GM19463 (cell line): ENCODE results near the gene MYH6.

Experiments
- ATAC-seq: cut with Tn5 transposase; IDR thresholded peaks from one replicate; pipeline ENCODE4 v1.9.1; 2021; ENCODE audit warnings: mild to moderate bottlenecking, moderate library complexity; ENCODE audit not compliant: unreplicated experiment

The MYH6 gene

DNA sequence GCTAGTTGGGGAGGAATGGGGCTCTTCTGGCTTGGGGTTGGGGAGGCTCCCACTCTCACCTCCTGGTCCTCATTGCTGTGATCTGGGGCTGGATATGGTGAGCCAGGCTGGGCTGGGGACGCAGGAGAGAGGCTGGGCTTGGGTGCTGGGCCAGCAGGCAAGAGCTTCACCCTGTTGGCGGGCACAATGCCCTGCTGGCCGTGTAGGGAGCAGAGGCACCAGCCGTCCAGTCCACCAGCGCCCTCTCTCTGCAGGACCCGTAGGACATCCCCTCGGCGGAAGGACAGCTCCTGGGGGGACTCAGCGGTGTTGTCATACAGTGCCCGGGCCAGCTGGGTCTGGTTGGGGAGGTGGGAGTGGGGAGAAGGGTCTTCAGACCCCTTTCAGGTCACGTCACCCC, 47.6 kb downstream of the MYH6 start:
- ATAC-seq, result no peak

DNA sequence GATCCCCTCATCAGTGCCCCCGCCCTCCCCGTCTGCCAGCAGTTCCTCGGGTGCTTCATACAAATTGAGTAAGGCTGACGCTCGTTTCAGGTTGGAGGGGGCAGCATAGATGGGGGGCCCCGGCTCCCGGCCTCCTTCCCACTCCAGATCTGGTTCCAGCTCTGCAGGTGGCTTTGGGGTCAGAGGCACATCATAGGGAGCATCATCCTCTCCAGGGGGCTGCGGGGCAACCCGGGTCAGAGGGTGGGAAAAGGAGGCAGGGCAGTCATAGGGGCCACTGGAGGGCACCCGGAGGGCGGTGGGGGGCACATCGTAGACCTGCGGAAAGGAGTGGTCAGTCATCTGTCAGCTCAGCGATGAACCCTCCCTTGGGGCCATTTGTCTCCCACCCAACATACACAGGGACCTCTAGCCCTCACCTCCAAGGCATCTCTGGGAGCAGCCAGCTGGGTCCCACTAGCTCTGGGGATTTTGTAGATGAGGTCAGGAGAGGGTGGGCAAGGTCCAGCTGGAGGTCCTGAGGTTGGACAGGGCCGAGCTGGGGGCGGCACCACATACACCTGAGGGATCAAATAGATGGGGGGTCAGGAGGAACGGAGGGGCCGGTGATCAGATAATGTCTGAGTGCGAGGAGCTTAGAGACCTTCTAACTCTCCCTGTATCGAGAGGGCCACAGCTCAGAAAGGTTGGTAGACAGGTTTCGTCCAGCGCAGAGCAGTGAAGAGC, 48.2 kb downstream of the MYH6 start:
- no peak for ATAC-seq

DNA sequence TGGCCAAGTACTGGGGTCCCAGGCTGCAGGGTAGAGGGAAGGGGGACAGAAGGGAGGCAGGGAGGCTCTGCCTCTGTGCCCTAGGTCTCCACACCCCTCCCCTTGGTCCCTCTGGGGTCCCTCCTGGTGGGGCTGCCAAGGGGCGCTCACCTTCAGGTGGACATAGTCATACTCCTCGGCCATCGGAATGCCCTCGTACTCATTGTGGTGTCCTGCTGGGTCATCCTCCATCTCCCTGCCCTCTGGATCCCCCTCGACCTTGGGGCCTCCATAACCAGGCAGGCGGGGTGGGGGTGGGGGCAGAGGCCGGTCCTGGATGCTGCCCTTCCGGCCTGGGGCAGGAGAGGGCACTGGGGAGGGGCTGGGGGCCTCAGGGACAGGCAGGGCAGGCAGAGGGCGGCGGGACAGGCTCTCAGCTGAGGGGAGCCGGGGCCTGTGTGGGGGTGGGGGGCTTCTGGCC, 48.9 kb downstream of the MYH6 start:
- no peak for ATAC-seq

DNA sequence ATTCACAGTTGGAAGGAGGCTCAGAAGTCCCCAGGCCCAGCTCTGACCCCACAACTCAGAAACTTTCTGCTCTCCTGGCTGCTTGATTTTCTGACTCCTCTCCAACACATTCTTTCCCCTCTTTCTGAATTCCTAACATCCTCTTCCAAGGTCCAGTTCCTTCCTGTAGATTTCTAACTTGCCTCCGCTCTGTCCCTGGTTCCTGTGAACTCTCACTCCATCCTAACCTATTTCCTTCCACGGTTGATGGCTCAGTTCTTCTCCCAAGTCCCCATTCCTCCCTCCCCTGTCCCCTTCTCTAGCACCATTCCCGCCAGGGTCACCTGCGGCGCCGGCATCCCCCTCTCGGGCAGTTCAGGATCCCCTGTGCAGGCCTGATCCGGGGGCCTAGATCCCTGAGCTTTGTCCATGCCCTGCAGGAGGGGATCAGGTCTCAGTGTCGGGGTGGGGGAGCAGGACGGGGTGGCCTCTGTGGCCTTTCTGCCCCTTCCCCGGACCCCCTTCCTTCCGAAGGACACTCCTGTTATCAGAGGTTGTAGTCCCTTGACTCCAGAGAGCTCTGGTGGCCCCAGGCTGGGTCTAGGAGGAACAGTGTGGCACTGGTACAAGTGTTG, 49.4 kb downstream of the MYH6 start:
- no peak for ATAC-seq

DNA sequence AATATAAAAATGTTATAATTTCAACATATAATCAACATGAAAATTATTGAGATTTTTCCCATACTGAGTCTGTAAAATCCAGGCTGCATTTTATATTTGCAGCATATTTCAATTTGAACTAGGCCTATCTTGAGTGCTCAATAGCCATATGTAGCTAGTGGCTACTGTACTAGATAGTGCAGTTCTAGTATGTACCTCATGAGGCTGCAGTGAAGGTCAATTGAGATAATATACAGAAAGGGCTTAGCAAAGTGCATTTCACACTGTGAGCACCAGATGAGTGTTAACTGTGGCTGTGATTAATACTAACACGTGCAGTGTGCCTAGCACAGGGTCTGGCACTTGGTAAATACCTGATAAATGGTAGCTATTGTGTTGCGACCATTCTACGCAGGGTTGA, 50.0 kb downstream of the MYH6 start:
- ATAC-seq, result no peak

DNA sequence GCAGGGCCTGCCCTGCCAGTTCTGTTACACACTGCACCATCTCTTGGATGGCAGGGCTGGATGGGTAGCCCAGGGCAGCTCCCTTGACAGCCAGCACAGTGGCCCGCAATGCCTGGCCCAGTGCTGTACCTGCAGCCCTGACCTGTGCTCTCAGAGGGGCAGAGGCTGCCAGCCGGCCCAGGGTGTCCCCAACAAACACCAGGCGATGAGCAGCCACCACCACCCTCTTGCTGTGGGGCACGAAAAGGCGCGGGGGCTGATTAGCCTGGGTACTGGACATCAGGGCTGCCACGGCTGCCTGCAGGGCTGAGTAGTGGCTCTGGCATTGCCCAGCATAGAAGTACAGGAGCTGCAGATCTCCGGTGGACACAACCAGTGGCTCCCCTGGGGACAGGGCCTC, 50.8 kb downstream of the MYH6 start:
- ATAC-seq, result no peak

DNA sequence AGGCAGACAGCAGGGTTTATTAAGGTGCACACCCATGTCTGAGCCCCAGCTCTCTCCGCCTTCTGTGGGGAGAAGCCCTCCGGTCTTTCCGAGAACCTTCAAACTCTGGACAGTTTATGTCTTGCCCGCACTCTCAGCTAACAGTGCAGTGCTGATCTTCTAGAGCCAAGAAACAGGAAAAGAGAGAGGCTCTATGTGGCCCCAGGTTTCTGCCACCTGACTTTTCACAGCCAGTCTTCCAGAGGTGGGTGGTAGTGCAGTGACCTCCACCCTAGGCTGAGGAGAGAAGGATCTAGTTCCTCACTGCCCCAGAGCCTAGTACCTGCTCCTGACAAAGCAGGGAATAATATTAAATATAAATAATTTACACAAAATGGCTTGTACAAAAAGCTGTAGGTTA, 51.4 kb downstream of the MYH6 start:
- ATAC-seq, result no peak

DNA sequence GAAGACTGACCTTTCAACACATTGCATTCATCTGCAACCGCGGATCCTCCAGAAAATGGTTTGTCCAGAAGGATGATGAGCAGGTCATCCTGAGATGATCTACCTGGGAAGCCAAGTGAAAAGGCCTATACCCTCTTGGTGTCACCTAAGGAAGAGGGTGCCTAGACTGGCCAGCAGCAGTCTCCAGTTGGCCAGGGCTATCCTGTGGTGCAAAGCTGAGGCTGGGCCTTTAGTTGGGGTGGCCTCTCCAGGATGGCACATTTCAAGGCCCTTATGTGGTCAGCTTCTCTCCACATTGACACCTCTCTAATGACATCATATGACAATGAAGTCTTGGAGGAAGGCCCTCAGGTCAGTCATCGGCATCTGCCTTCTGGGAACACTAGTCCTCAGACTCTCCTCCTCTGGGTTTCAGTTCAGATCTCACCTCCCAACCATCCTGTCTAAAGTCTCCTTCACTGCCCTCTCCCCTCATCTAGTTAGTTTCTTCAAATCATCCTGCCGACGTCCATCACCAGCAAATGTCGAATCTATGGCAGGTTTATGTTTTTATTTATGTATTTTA, 52.1 kb downstream of the MYH6 start:
- ATAC-seq, result no peak

DNA sequence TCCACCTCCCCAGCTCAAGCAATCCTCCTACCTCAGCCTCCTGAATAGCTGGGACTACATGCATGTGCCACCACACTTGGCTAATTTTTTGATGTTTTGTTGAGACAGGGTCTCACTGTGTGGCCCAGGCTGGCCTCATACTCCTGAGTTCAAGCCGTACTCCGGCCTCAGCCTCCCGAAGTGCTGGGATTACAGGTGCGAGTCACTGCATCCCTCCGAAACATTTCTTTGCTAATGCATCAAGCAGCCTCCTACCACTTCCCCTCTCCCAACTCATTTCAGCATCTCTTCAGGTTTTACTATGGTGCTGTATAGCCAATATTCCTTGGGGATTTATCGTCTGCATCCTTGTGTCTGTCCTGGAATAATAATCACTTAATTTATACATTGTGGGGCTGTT, 53.1 kb downstream of the MYH6 start:
- ATAC-seq, result no peak

DNA sequence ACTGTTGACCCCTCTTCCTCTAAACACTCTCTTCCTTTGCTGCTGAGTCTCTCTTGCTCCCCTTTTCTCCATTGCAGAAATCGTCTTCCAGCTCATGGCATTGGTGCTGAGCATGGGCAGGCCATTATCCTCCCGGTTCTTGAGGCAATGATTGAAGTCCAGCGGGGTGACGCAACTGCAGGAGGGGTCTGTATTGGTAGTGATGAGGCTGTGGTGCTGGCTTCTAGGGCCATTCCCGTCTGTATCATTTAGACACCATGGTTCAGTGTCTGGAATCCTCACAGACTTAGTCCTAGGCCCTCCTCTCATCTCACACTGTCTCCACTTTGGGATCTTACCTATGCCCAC, 54.7 kb downstream of the MYH6 start:
- no peak for ATAC-seq

DNA sequence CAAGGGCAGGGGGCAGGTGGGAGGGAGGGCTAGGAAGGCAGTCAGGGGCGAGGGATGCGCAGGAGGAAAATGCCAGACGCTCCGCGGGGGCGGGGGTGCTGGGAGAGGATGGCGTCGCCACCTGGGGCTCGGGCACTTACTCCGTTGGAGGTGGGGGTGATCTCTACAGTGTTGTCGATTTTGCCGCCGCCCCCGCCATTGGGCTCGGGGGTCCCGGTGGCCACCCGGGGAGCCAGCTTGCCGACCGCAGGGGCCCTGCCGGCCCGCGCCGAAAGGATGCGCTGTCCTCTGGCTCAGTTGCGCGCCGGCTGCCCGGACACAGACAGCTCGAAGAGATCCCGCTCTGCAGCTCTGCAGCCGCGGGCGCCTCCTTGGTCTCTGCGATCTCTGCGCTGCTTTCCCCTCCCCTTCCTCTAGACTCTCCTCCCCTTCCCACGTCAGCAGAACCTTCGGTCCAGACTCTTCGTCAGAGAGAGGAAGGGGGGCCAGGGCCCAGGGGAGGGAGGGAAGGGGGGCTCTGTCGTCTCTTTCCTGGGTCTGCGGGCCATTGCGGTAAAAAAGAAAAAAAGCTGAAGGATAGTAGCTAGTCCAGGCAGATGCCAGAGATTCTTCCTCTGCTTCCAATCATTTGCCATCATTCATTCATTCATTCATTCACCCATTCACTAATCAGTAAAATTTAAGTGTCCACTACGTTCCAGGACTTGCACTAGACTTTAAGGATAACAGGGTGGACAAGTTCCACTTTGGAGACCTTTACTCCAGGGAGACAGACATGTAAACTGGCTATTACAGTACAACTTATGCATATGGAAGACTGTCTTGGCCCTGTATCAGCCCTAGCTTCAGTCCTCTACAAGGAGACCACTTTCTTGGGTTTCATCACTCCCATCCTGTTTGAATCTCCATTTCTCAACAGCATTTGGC, 55.3 kb downstream of the MYH6 start, which contains the start of gene SLC22A17:
Gene SLC22A17 (minus strand): TSS at position 382 of the 927 bp plus-strand sequence.
- ATAC-seq, result no peak

DNA sequence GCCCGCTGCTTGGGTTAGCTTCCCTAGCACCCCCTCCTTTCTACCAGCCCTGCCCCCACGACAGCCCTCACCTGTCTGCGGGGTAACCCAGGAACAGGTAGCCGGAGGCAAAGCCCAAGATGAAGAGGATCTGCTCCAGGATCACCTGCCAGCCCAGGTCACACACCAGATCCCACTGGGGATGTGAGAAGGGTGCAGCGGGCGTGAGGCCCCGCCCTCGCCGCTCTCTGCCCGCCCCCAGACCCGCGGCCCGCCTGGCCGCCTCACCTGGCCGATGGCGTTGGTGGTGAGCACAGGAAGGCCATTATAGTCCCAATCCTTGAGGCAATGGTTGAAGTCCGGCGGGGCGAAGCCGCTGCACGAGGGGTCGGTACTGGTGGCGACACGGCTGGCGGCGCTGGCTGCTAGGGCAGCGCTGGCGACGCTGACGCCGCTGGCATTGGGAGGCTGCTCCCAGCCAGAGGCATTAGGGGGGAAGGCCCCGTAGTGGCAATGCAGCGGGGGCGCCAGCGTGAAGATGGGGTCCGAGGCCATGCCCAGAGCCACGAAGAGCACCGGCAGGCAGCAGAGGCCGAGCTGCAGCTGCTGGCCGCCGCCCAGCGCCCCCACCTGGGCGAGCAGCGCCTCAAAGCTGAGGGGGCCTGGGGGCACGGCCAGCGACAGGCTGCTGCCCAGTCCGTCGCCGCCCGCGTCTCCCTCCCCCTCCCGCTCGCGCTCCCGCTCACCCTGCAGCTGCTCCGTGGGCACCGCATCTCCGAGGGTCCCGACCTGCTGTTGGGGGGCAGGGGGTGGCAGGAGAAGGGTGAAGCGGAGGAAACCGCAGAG, 56.2 kb downstream of the MYH6 start:
- ATAC-seq, result no peak

DNA sequence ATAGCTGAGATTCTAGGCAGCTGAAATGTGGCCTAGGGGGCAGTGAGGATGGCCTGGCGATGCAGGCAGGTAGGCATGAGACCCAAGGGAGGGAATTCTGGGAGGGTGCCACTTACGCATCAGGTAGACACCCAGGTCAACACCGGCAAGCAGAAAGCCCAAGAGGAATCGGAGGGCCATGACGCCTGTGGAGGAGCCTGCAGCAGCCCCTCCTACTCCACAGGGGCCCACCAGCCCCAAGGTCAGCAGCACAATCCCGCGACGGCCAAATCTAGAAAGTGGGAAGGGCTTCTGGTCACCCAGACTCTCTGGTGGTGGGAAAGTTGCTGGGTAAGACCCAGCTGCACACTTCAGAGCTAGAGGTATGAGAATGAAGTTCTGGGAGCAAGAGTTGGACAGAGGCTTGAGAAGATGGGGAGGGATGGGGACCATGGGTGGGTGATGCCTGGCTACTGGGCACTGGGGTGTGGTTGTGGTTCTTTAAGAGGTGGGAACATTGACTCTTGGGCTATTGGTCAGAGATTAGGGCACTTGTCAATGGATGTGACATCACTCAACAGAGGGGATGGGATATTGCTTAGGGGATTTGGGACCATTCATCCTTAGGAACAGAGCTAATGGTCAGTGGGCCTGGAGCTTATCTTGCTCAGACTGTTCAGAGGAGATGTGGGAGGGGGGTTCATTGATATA, 58.8 kb downstream of the MYH6 start:
- ATAC-seq, result no peak

DNA sequence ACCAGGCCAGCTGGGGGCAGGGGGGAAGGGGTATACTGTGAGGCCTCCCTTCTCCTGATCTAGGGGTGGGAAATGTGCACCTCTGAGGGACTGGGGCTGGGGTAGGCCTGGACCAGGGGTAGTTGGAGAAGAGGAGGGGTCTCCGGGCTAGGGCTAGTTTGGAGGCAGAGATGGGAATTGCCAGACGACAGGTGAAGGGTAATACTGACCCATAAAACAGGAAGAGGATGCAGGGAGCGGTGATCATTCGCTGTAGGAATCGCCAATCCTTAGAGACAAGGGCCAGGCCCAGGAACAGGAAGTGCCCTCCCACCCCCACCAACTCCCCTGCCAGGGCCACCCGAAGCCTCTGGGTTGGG, 59.8 kb downstream of the MYH6 start:
- no peak for ATAC-seq

DNA sequence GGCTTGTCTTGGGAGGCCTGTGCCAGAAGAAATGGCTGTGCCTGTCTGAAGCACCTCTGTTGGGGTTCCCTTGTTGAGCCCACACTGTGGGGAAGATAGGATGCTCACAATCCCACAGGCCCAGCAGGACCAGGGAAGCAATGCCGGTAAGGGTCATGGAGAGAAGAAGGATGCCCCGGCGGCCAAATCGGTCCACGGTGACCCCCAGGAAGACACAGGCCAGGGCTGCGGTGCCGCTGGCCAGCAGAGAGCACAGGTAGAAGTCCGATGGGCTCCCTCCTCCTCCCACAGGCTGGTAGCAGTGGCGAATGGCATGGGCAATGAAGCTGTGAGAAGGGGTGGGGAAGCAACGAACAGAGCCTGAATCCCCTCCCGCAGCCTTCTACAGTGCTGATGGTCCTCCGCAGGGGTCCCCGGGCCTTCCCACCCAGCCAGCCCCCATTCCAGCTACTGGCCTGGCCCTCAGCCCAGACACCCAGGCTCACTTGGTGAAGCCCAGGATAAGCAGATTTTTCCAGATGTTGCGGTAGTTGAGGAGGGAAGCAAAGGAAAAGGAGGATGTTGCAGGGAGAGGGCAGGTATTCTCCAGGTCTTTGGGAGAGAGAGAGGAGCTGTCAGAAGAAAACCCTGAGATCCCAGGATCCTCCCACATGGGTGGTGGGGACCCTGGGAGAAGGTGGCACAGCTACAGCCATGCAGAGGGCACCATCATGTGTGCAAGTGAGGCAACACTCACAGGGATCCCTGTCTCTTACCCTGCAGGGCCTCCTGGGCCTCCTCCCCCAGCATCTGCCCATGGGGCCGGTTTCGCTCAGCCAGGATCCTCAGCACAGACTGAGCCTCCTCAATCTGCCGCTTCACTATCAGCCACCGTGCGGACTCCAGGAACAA, 60.4 kb downstream of the MYH6 start:
- ATAC-seq, result no peak

DNA sequence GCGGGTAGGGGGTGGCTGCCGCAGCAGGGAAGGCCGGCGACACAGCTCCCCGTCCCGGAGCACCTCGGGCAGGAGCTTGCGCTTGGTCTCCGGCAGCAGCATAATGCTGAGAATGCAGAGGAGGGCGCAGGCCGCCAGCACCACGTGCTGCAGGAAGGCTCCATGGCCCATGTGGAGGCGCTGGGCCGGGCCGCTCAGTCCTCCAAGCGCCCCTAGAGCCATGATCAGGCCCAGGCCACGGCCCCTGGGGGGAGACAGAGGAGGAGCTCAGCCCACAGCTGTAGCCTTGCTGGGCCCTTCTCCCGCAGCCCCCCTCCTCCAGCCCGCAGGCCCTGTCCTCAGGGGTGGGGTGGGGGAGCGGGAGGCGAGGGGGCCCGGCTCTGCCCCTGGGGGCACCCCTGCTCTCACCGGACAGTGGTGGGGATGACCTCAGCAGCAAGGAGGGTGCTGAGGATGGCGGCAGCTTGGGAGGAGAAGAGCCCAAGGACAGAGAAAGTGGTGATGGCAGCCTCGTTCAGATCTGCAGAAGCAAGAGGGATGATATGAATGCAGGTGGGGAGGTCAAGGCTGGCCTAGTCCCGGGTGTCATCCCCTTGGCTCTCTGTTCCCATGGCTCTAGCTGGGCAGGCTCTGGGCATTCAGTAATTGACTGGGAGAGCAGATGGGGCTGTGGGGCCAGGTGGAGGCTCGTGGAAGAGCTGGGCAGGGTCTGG, 61.2 kb downstream of the MYH6 start:
- no peak for ATAC-seq

DNA sequence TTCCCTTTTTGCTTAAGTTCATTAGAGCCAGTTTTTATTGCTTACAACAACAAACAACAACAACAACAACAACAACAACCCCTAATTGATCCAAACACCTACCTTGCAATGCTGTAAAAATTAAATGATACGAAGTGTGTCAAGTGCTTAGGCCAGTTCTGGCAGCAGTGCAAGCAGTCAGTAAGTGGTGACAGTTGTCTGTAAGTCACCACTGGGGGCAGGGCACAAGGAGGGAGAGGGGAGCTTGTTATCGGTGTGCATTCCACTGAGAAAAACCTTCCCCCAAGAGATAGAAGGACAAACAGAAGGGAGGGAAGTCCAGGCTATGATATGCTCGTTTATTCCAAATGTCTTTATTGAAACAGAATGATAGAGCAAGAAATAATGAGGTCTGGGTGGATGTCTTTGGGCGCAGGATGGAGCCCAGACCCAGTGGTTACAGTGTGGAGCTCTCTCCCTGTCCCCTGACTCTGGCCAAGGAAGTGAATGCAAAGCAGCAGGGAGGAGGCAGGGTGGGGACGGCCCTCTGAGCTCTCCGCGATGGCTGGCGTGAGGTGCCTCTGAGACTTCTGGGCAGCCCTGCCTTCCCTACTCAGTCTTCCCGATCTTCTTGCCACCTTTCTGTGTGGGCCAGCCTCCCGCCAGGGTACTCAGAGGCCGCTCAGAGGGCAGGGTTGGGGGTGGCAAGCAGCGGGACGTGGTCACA, 61.9 kb downstream of the MYH6 start:
- ATAC-seq, result no peak

DNA sequence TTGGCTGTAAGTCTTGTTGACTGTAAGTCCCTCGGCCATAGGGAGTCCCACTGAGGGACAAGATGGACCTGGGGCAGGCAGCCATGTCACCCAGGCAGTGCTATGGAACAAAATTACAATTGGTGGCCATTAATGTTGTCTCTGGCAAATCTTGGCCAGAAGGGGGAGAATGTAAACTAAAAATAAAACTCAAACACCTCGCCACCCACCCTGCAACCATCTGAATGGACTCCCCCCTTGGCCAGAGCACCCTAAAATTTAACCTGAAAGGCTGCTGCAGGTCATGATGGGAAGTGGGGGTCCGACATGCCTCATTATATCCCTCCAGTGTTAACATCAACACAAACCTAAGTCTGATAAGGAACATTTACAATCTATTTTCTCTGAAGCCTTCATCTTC, 63.6 kb downstream of the MYH6 start:
- no peak for ATAC-seq
